ENCODE measurements around the gene RANBP17.

The RANBP17 gene

GRCh38 chr5:171309276-171310211 lies 447.7 kb downstream of the RANBP17 start:
- Histone ChIP-seq H3K79me2 (ENCODE audit: low read length) (no peaks in the 10 kb centered on the region), H3K9ac (ENCODE audit: low read length) (no peak overlapping the region), H3K4me1 (ENCODE audit: low read length) (no peaks in the 10 kb centered on the region), H3K4me3 (ENCODE audit: low read length) (no peak overlapping the region), H3K4me2 (ENCODE audit: low read depth, low read length) (no peak overlapping the region), H3K9me2 (replicated peaks; ENCODE audit: insufficient read depth, low read length) (no peaks in the 10 kb centered on the region), H3F3A (ENCODE audit: insufficient read depth, low read length) (no peaks in the 10 kb centered on the region), H3K9me3 (replicated peaks; ENCODE audit: insufficient read depth, low read length) (no peaks in the 10 kb centered on the region), H3K27me3 (replicated peaks; ENCODE audit: insufficient read depth, low read length) (peaks cover 16% of the 10 kb centered on the region; the same call in 1 of the 2 replicates), H4K20me1 (ENCODE audit: insufficient read depth, low read length) (no peaks in the 10 kb centered on the region), H2AFZ (ENCODE audit: low read length) (no peak overlapping the region), H3K36me3 (replicated peaks; ENCODE audit: insufficient read depth, low read length) (no peaks in the 10 kb centered on the region), H3K27ac (ENCODE audit: low read length) (no peak overlapping the region)
- TF ChIP-seq EZH2 (optimal IDR thresholded peaks at IDR 0.05; ENCODE audit: low read depth, low read length) (no peak), CTCF (IDR thresholded peaks at IDR 0.05; ENCODE audit: low read length) (no peak), EZH2phosphoT487 (IDR thresholded peaks at IDR 0.05; ENCODE audit: low read length) (no peak)
- DNase-seq: no peak

DNA sequence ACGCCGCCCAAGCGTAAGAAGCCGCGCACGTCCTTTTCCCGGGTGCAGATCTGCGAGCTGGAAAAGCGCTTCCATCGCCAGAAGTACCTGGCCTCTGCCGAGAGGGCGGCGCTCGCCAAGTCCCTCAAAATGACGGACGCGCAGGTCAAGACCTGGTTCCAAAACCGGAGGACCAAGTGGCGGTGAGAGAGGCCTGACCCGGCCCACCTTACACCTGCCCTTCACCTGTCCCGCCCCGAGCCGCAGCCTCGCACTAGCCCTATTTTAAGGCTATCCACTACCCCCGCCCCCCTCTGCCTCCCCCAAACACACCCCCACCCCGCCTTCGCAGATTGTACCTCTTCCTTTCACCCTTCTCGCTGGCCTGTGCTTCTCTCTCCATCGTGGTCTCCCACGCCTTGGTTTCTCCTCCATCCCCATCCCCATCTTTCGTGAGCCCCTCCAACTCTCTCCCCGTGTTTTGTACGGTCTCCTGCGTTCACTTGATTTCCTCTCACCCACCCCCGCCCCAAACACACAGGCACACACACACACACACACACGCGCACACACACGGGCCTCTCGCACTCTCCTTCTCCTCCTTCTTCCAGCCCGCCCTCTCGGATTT lies 448.5 kb downstream of the RANBP17 start:
- Histone ChIP-seq H3K9ac (ENCODE audit: low read length) (no peak overlapping the region), H3F3A (ENCODE audit: insufficient read depth, low read length) (no peaks in the 10 kb centered on the region), H3K27ac (ENCODE audit: low read length) (no peak overlapping the region), H3K9me3 (replicated peaks; ENCODE audit: insufficient read depth, low read length) (no peaks in the 10 kb centered on the region), H3K4me3 (ENCODE audit: low read length) (no peak overlapping the region), H3K79me2 (ENCODE audit: low read length) (no peaks in the 10 kb centered on the region), H3K36me3 (replicated peaks; ENCODE audit: insufficient read depth, low read length) (no peaks in the 10 kb centered on the region), H3K4me2 (ENCODE audit: low read depth, low read length) (no peak overlapping the region), H3K4me1 (ENCODE audit: low read length) (no peaks in the 10 kb centered on the region), H4K20me1 (ENCODE audit: insufficient read depth, low read length) (no peaks in the 10 kb centered on the region), H3K27me3 (replicated peaks; ENCODE audit: insufficient read depth, low read length) (peaks cover 16% of the 10 kb centered on the region; the same call in 1 of the 2 replicates), H3K9me2 (replicated peaks; ENCODE audit: insufficient read depth, low read length) (no peaks in the 10 kb centered on the region), H2AFZ (ENCODE audit: low read length) (no peak overlapping the region)
- TF ChIP-seq EZH2phosphoT487 (IDR thresholded peaks at IDR 0.05; ENCODE audit: low read length): no peak
- TF ChIP-seq CTCF (IDR thresholded peaks at IDR 0.05; ENCODE audit: low read length): no peak
- no peak for TF ChIP-seq EZH2 (optimal IDR thresholded peaks at IDR 0.05; ENCODE audit: low read depth, low read length)
- no peak for DNase-seq

DNA sequence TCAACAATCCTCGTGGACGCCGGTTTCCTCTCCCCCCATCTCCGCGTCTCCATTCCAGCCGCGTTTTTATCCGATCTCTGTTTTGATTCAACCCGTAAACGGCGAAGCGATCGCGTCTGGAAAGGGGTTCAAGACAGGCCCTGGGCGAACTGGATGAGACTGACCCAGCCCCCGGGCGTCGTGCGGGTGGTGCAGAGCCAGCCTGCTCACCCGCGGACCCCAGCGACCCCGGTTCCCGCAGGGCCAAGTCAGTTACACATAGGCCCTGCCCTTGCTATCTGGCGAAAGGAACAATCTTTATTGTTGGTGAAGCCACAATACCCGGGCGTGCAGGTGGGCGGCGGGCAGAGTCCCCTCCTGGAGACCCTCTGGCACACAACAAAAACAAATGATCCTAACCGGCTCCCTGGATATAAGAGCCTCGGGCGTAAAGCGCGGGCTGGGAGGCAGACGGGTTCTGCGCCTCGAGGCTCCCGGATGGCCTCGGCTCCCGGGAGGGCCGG lies 449.1 kb downstream of the RANBP17 start:
- H3K27me3 ChIP-seq (replicated peaks; ENCODE audit: insufficient read depth, low read length): peaks cover 16% of the 10 kb centered on the region; the same call in 1 of the 2 replicates

More for the DNA sequence above, 449.1 kb downstream of the RANBP17 start:
- Histone ChIP-seq H2AFZ (ENCODE audit: low read length) (no peak overlapping the region), H3K9me3 (replicated peaks; ENCODE audit: insufficient read depth, low read length) (no peaks in the 10 kb centered on the region), H3K9me2 (replicated peaks; ENCODE audit: insufficient read depth, low read length) (no peaks in the 10 kb centered on the region), H3F3A (ENCODE audit: insufficient read depth, low read length) (no peaks in the 10 kb centered on the region), H4K20me1 (ENCODE audit: insufficient read depth, low read length) (no peaks in the 10 kb centered on the region), H3K9ac (ENCODE audit: low read length) (no peak overlapping the region), H3K4me2 (ENCODE audit: low read depth, low read length) (no peak overlapping the region), H3K36me3 (replicated peaks; ENCODE audit: insufficient read depth, low read length) (no peaks in the 10 kb centered on the region), H3K79me2 (ENCODE audit: low read length) (no peaks in the 10 kb centered on the region), H3K4me3 (ENCODE audit: low read length) (no peak overlapping the region), H3K27ac (ENCODE audit: low read length) (no peak overlapping the region), H3K4me1 (ENCODE audit: low read length) (no peaks in the 10 kb centered on the region)
- TF ChIP-seq EZH2 (optimal IDR thresholded peaks at IDR 0.05; ENCODE audit: low read depth, low read length) (no peak), CTCF (IDR thresholded peaks at IDR 0.05; ENCODE audit: low read length) (no peak), EZH2phosphoT487 (IDR thresholded peaks at IDR 0.05; ENCODE audit: low read length) (no peak)
- no peak for DNase-seq

All from MM.1S (cell line).